Neural cell (in vitro differentiated cells): ENCODE results near the gene ALDH1A1. TPM values are rescaled to one million over a fixed set of nuclear protein-coding genes. Genes with fewer than 3 reads are reported as not detected.

ENCODE experiments used
- H2AFZ ChIP-seq: fragments of 200-600, 300-800 bp; sonication (generic), shearing (Covaris generic); 2 replicates; pipeline ENCODE4 v1.6.0; 2014; ENCODE audit warnings: low read depth, mild to moderate bottlenecking, antibody characterized with exemption, low read length, moderate library complexity
- H3F3A ChIP-seq: fragments of 200-600 bp; shearing (Covaris generic); 2 replicates; pipeline ENCODE4 v1.6.1; 2016; ENCODE audit warnings: mild to moderate bottlenecking, moderate library complexity, mixed read lengths, antibody characterized with exemption, low read length; ENCODE audit not compliant: insufficient read depth, poor library complexity, severe bottlenecking
- H3K27ac ChIP-seq: fragments of 200-600, 300-800 bp; sonication (generic), shearing (Covaris generic); 2 replicates; pipeline ENCODE4 v1.5.1; 2014; ENCODE audit warnings: mild to moderate bottlenecking, low read length, moderate library complexity
- H3K27me3 ChIP-seq: fragments of 300-800, 200-600 bp; sonication (generic), shearing (Covaris generic); 2 replicates; pipeline ENCODE4 v1.6.0; 2014; ENCODE audit warnings: mild to moderate bottlenecking, low read depth, low read length, moderate library complexity; ENCODE audit not compliant: insufficient read depth
- H3K36me3 ChIP-seq: fragments of 300-800, 200-600 bp; sonication (generic), shearing (Covaris generic); 2 replicates; pipeline ENCODE4 v1.5.1; 2014; ENCODE audit warnings: mild to moderate bottlenecking, antibody characterized with exemption, low read length, moderate library complexity; ENCODE audit not compliant: insufficient read depth
- H3K4me2 ChIP-seq: fragments of 300-800, 200-600 bp; sonication (generic), shearing (Covaris generic); 2 replicates; pipeline ENCODE4 v1.6.0; 2014; ENCODE audit warnings: mild to moderate bottlenecking, low read length
- H3K4me3 ChIP-seq: fragments of 300-800, 200-600 bp; sonication (generic), shearing (Covaris generic); 2 replicates; pipeline ENCODE4 v1.5.1; 2014; ENCODE audit warnings: mild to moderate bottlenecking, low read length, moderate library complexity
- H3K79me2 ChIP-seq: fragments of 200-600 bp; shearing (Covaris generic); replicated peaks from 2 replicates; pipeline ENCODE4 v1.6.0; 2014; ENCODE audit warnings: mild to moderate bottlenecking, low read length, moderate library complexity; ENCODE audit not compliant: insufficient read depth
- H3K9ac ChIP-seq: fragments of 300-800, 200-600 bp; sonication (generic), shearing (Covaris generic); 2 replicates; pipeline ENCODE4 v1.6.1; 2016; ENCODE audit warnings: mild to moderate bottlenecking, low read length, mixed read lengths
- H3K9me2 ChIP-seq: fragments of 200-600 bp; shearing (Covaris generic); 2 replicates; pipeline ENCODE4 v1.6.1; 2016; ENCODE audit warnings: mild to moderate bottlenecking, low read length, mixed read lengths; ENCODE audit not compliant: insufficient read depth
- H3K9me3 ChIP-seq: fragments of 200-600, 300-800 bp; sonication (generic), shearing (Covaris generic); 2 replicates; pipeline ENCODE4 v1.6.1; 2016; ENCODE audit warnings: mild to moderate bottlenecking, mixed run types, low read length, moderate library complexity, mixed read lengths
- H4K20me1 ChIP-seq: fragments of 200-600 bp; shearing (Covaris generic); 2 replicates; pipeline ENCODE4 v1.6.1; 2016; ENCODE audit warnings: mild to moderate bottlenecking, mixed run types; ENCODE audit not compliant: insufficient read depth
- EP300 ChIP-seq: fragments of 450-650 bp; conservative IDR thresholded peaks from 2 replicates; pipeline ENCODE4 v1.6.1; 2014; ENCODE audit warnings: antibody characterized with exemption, mild to moderate bottlenecking, moderate library complexity; ENCODE audit not compliant: poor library complexity, severe bottlenecking
- EZH2 ChIP-seq: fragments of 200-600, 300-800 bp; shearing (Covaris generic), sonication (generic); IDR thresholded peaks from 2 replicates; pipeline ENCODE4 v1.6.1; 2014; ENCODE audit warnings: antibody characterized with exemption, low read length, borderline replicate concordance, mild to moderate bottlenecking; ENCODE audit not compliant: insufficient read depth, poor library complexity, severe bottlenecking
- MXI1 ChIP-seq: fragments of 450-650 bp; conservative IDR thresholded peaks from 2 replicates; pipeline ENCODE4 v1.6.1; 2014; ENCODE audit warnings: antibody characterized with exemption, mild to moderate bottlenecking; ENCODE audit not compliant: poor library complexity, severe bottlenecking
- POLR2AphosphoS5 ChIP-seq: IDR thresholded peaks from 2 replicates; pipeline ENCODE4 v1.6.1; 2012
- RAD21 ChIP-seq: fragments of 450-650 bp; conservative IDR thresholded peaks from 2 replicates; pipeline ENCODE4 v1.6.1; 2014; ENCODE audit warnings: antibody characterized with exemption, mild to moderate bottlenecking, moderate library complexity
- REST ChIP-seq: IDR thresholded peaks from 2 replicates; pipeline ENCODE4 v1.6.1; 2012; ENCODE audit warnings: borderline replicate concordance
- SMC3 ChIP-seq: fragments of 450-650 bp; conservative IDR thresholded peaks from 2 replicates; pipeline ENCODE4 v1.6.1; 2014; ENCODE audit warnings: antibody characterized with exemption, mild to moderate bottlenecking, moderate library complexity; ENCODE audit not compliant: poor library complexity
- TAF1 ChIP-seq: IDR thresholded peaks from 2 replicates; pipeline ENCODE4 v1.6.1; 2012; ENCODE audit warnings: low read depth
- polyA plus RNA-seq: library from polyadenylated mRNA; depleted of rRNA; stranded (reverse); fragments of >200 nt; gene quantifications from 2 replicates; pipeline ENCODE4 v1.2.3, GENCODE V29; 2014
- TF ChIP-seq, protein P1 (sequence below): fragments of 450-650 bp; IDR thresholded peaks from 2 replicates; pipeline ENCODE4 v1.5.1; 2014; ENCODE audit warnings: antibody characterized with exemption, mild to moderate bottlenecking, moderate library complexity; ENCODE audit not compliant: poor library complexity, severe bottlenecking

Gene ALDH1A1
- polyA plus RNA-seq, 1 donor from 2014 or later, result not detected

DNA sequence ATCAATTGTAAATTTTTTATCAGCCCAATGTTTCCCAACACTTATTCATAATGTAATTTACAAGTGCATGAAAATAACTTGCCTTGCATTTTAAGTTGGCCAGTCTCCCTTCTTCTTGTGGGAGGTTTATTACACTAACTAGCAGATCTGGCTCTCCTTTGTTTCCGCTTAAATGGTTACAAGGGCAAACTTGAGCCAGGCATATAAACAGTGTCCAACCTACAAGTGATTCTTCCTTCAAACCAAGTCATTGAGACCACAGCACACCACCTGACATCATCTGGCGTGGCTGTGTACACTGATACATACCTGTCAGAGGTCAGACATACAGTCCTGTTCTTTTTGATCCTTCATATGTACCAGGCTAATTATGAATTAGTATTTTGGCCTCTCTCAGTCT, 80.1 kb downstream of the ALDH1A1 start:
- no peaks in the 10 kb centered on the region for H3F3A ChIP-seq
- H4K20me1 ChIP-seq, result no peaks in the 10 kb centered on the region
- no peak overlapping the region for H3K4me3 ChIP-seq
- TF ChIP-seq EP300 (no peak), EZH2 (no peak), SMC3 (no peak), RAD21 (no peak), TAF1 (no peak), REST (no peak)
- TF ChIP-seq, protein P1, sequence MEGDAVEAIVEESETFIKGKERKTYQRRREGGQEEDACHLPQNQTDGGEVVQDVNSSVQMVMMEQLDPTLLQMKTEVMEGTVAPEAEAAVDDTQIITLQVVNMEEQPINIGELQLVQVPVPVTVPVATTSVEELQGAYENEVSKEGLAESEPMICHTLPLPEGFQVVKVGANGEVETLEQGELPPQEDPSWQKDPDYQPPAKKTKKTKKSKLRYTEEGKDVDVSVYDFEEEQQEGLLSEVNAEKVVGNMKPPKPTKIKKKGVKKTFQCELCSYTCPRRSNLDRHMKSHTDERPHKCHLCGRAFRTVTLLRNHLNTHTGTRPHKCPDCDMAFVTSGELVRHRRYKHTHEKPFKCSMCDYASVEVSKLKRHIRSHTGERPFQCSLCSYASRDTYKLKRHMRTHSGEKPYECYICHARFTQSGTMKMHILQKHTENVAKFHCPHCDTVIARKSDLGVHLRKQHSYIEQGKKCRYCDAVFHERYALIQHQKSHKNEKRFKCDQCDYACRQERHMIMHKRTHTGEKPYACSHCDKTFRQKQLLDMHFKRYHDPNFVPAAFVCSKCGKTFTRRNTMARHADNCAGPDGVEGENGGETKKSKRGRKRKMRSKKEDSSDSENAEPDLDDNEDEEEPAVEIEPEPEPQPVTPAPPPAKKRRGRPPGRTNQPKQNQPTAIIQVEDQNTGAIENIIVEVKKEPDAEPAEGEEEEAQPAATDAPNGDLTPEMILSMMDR, result no peak
- H3K4me2 ChIP-seq, result no peak overlapping the region
- H3K9ac ChIP-seq, result no peak overlapping the region
- no peaks in the 10 kb centered on the region for H3K9me2 ChIP-seq
- H3K36me3 ChIP-seq, result no peaks in the 10 kb centered on the region
- no peaks in the 10 kb centered on the region for H3K9me3 ChIP-seq
- H3K79me2 ChIP-seq, result no peaks in the 10 kb centered on the region
- no peaks in the 10 kb centered on the region for H3K27me3 ChIP-seq
- no peak overlapping the region for H3K27ac ChIP-seq
- no peak overlapping the region for H2AFZ ChIP-seq

GRCh38 chr9:72871685-72872084, 81.2 kb downstream of the ALDH1A1 start:
- H3K4me2 ChIP-seq, result no peak overlapping the region
- TF ChIP-seq TAF1 (no peak), EP300 (no peak), REST (no peak), SMC3 (peak; percentile 82), POLR2AphosphoS5 (no peak), EZH2 (no peak), RAD21 (peak; percentile 73), MXI1 (no peak)
- TF ChIP-seq, protein P1, result peak; percentile 69
- H3K79me2 ChIP-seq, result no peaks in the 10 kb centered on the region
- H3K27me3 ChIP-seq, result no peaks in the 10 kb centered on the region
- H3K9me2 ChIP-seq, result no peaks in the 10 kb centered on the region
- no peak overlapping the region for H2AFZ ChIP-seq
- no peak overlapping the region for H3K9ac ChIP-seq
- no peak overlapping the region for H3K4me3 ChIP-seq
- no peaks in the 10 kb centered on the region for H3K9me3 ChIP-seq
- no peaks in the 10 kb centered on the region for H3F3A ChIP-seq
- H3K27ac ChIP-seq, result no peak overlapping the region
- H3K36me3 ChIP-seq, result no peaks in the 10 kb centered on the region
- H4K20me1 ChIP-seq, result no peaks in the 10 kb centered on the region
